GM12874 (cell line): ENCODE data around the gene B3GAT1.

Experiments used
- CTCF ChIP-seq: IDR thresholded peaks from 2 replicates; pipeline ENCODE4 v1.5.1; 2011; ENCODE audit warnings: low read depth, mild to moderate bottlenecking, control low read depth, low read length, moderate library complexity; ENCODE audit not compliant: insufficient read depth

The B3GAT1 gene

GRCh38 chr11:134413043-134413825 is 1.2 kb upstream of the B3GAT1 start:
- TF ChIP-seq CTCF, result no peak

GRCh38 chr11:134410766-134411165 is 1.3 kb downstream of the B3GAT1 start:
- TF ChIP-seq CTCF, result no peak

GRCh38 chr11:134409552-134410429 is 2.3 kb downstream of the B3GAT1 start:
- TF ChIP-seq CTCF, result no peak

GRCh38 chr11:134407923-134408322 is 4.1 kb downstream of the B3GAT1 start:
- TF ChIP-seq CTCF, result no peak

- no peak for TF ChIP-seq CTCF
These were observed 4.7 kb downstream of the B3GAT1 start for GRCh38 chr11:134407321-134407828.

GRCh38 chr11:134406264-134407185 is 5.5 kb downstream of the B3GAT1 start:
- TF ChIP-seq CTCF, result no peak
